ENCODE data around the gene MYO10.
"Not testable (repeated sequence)": the region's sequence is repeated elsewhere in the genome, so short reads cannot be mapped to it uniquely, and the experiment has no call there.

Gene MYO10

DNA sequence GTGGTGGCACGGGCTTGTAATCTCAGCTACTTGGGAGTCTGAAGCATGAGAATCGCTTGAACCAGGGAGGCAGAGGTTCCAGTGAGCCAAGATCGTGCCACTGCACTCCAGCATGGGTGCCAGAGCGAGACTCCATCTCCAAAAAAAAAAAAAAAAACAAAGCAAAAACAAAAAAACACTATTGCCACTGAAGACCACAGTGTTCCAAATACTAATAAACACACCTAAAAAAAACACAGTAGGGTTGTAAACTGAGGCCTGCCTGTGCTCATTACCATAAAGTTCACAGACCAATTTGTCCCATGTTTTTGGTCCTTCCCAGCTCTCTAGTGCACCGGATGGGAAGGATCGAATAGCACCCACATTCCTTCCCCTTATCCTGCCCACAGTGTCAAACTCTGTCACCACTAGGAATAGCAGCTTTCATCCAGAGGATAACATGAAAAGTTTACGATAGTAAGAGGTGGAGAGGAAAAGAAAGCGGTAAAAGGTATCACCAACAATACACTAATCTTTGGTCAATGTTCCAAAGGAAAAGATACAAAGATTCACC lies 49.2 kb downstream of the MYO10 start:
- no peak for DNase-seq (ENCODE audit: low read depth)

DNA sequence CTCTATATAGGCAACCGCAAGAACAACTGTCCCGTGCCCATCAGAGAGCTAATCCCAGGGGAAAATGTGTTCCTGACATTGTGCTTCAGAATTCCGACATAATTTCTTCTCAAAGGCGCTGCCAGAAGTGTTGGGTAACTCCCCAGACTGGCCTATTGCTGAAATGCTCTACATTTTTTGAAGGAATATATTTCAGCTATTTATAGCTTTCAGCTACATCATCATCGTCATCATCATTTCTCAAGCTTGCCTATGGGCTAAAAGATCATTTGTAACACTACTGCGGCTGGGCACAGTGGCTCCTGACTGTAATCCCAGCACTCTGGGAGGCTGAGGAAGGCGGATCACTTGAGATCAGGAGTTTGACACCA lies 49.7 kb downstream of the MYO10 start:
- no peak for DNase-seq (ENCODE audit: low read depth)

DNA sequence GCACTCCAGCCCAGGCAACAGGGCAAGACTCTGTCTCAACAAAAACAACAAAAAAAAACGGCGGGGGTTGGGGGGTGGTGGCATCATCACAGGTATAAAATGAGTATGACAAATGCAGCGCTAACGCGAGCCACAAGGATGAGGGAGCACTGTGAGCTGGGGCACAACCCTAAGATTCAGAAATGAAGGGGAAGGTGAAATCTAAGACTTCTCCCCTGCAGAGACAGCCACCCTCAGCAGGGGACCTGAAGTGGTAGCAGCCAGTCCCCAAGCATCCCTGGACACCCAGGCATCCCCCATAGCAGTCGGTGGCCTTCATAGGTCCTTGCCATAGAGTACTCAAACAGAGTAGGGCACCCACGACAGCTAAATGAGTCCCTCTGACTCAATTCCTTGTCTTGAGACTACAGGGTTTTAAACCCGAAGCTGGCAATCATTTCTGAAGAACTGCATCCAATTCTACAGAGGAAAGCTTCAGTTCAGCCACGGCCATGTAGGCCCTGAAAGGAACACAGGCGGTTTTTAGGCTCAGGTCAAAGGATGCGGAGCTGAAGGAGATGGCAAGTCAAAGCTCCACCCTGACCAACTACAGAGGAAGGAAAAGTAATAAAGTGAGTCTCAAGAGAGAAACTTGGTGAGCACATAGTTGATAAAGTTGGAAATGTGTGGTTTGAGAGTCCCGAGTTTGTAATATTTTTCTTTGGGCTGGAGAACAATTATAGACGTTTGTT lies 50.3 kb downstream of the MYO10 start:
- DNase-seq (ENCODE audit: low read depth), result no peak

DNA sequence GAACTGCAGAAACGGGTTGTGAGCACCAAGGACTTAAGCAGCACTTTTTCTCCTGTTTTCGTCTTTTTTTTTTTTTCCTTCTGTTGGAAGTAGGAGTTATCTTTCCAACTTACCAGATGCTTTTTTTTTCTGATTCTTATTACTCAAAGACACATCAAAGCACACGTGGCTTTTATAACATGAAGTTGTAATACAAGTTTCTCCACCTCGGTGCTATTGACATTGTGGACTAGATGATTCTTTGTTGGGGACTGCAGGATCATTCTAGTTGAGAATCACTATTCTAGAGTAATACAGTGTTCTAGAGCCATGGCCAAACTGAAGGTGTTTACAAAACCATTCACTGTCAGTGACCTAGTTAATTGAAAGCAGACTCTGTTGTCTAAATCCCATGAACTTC lies 51.5 kb downstream of the MYO10 start:
- DNase-seq (ENCODE audit: low read depth), result no peak

DNA sequence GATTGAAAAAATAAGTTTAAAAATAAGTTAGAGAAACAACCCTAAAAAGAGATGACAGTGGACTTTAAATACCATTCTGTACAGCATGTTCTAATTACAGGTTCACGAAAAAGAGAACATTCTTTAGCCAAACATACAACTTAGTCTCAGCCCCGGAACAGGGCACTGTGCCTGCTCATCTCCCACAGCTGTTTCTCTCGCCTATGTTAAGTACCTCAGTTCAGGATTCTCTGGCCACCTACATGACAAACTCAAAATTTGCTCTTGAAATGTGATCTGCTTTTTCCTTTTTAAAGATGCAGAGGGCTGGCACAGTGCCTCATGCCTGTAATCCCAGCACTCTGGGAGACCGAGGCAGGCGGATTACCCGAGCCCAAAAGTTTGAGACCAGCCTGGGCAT lies 52.3 kb downstream of the MYO10 start:
- no peak for DNase-seq (ENCODE audit: low read depth)

DNA sequence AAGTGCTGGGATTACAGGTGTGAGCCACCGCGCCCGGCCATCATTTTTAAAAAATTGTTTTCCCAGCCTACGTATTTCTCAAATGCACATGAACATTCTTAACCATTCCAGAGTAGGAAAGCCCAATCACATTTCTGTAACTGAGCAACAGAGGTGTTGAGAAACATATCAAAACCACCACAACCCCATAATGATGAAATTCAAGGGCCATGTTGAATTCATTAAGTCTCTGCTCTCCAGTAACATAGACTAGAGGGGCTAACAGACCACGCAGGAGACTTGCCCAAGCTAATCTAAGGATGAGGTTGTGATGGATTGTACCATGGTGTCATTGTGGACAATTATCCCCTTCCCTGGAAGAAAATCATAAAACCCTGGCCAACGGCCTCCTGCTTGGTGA lies 52.9 kb downstream of the MYO10 start:
- no peak for DNase-seq (ENCODE audit: low read depth)

DNA sequence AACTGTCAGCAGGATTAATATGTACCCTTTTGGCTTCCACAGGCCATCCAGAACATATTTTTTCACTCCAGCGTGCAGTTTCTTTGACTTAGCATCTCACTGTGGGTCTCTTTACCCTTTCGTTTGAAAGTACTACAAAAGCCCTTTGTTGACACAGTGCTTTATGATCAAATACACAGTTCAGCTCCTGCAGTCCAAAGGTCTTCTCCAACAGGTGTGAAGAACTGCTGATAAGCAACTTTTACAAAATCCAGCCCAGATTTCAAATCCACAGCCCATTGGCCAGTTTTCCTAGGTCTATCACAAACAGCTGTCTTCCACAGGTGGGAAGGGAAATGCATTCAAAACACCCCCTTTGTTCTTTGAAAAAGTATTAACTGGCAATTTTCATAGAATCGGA lies 54.8 kb downstream of the MYO10 start:
- DNase-seq (ENCODE audit: low read depth), result no peak

DNA sequence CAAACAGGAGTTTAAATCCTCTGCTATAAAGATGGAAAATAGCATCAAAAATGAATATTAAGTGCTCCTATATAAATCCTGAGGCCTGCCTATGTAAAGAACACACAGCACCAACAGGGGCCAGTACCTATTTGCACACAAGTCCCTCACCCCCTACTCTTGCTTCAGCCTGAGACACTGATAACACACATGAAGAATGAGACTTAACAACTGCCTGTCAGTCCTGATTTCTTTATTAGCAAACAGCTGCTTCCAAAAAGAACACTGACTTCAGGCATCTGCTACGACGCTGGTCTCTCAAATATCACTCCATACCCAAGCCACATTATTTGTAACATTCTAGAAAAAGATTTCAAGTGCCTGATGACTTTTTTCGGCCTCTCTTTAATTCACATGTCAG lies 55.5 kb downstream of the MYO10 start:
- DNase-seq (ENCODE audit: low read depth), result no peak

DNA sequence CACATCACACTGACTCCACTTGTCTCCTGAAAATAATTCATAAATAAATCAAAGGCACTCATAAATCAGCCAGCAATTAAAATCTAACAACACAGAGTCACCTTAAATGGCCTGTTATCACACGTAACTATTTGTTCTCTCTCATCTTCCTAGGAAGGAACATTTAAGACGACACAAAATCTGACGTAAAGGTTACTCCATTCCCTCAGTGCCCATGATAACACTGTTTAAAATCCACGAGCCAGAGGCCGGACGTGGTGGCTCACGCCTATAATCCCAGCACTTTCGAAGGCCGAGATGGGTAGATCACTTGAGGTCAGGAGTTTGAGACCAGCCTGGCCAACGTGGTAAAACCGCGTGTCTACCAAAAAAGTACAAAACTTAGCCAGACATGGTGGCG lies 56.4 kb downstream of the MYO10 start:
- no peak for DNase-seq (ENCODE audit: low read depth)

DNA sequence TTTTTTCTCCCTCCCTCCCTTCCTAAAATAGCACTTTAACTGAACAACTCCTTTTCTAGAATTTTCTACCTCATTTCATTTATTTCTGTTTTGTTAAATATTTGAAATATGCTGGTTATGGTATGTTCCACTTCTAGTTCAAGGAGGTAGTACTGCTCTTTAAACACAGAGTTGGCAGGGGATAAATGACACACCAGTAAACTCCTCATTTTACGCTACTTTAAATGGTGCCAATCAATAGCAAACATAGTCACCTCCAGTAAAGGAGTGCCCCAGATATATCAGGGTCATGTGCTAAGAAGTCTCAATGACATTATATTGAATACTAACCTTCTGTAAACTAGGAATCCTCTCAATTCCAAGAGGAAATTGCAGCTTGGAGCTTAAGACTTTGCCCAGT lies 56.9 kb downstream of the MYO10 start:
- DNase-seq (ENCODE audit: low read depth), result no peak

DNA sequence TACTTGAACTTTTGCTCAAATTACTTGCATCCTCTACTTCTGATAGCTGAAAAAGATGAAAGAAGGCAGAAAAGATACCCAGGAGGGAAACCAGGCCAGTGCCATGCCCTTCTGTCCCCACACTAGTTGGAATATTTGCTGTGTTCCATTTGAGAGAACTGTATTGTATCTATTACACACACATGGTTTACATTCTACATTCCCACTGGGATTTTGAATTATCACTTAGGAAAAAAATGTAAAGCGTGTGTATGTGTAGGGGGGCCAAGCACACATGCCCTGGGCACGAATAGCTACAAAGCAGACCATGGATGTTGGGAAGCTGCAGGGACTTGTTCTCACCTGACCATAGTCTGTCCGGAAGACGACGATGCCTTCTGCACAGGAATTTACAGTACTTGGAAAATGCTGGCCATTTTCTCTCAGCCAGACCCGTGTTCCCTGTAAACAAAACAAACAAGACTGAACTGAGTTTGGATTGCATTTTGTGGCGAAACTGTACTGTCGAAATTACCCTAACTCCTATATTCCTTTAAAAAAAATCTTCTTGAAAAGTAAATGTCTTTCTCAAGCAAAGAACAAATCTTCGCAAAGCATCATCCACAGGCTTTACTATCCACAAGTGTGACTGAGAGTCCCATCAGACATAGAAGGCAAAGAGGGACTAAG lies 58.7 kb downstream of the MYO10 start:
- no peak for DNase-seq (ENCODE audit: low read depth)

DNA sequence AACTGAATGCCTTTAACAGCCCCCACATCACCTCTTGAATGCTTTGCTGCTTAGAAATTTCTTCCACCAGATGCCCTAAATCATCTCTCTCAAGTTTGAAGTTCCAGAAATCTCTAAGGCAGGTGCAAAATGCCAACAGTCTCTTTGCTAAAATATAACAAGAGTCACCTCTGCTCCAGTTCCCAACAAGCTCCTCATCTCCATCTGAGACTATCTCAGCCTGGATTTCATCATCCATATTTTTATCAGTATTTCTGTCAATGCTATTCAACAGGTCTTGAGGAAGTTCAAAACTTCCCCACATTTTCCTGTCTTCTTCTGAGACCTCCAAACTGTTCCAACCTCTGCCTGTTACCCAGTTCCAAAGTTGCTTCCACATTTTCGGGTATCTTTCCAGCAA lies 61.7 kb downstream of the MYO10 start:
- DNase-seq (ENCODE audit: low read depth), result not testable (repeated sequence)

DNA sequence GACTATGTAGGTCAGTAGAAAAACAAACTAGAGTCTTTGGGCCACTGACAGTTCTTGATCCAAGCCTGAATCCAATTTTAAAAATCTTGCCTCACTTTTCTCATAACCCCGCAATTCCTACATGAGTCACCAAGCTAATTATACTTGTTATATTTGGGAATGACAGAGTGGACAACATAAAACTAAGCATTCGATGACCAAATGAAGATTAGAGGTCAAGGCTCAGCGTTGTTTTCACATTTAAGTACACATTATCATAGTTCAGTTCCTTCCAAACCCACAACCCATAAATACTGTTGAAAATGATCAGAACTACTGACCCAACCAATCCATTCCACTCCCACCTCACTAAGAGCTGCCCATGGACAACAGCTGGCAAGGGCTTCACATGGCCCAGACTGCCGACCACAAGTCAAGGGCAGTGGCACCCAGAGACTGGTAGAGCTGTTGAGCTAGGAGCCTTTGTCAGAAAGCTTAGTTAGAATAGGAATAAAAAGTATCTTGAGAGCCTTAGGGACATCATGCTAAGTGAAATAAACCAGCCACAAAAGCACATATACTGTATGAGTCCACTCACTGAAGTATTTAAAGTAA lies 64.2 kb downstream of the MYO10 start:
- DNase-seq (ENCODE audit: low read depth), result no peak

DNA sequence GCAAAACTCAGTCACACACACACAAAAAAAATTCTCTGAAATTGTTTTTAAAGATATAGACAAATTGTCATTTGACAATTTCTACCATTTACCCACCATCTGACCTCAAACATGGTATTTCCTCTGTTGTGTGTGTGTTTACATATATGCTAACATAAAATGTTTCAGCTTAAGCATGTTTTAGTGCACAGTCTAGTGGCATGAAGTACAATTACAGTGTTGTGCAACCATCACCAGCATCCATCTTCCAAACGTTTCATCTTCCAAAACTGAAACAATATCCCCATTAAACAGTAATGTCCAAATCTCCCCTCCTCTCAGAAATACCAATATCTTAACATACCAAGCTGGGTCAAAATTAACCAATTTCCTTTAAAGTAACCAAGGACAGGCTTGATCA lies 65.2 kb downstream of the MYO10 start:
- no peak for DNase-seq (ENCODE audit: low read depth)

DNA sequence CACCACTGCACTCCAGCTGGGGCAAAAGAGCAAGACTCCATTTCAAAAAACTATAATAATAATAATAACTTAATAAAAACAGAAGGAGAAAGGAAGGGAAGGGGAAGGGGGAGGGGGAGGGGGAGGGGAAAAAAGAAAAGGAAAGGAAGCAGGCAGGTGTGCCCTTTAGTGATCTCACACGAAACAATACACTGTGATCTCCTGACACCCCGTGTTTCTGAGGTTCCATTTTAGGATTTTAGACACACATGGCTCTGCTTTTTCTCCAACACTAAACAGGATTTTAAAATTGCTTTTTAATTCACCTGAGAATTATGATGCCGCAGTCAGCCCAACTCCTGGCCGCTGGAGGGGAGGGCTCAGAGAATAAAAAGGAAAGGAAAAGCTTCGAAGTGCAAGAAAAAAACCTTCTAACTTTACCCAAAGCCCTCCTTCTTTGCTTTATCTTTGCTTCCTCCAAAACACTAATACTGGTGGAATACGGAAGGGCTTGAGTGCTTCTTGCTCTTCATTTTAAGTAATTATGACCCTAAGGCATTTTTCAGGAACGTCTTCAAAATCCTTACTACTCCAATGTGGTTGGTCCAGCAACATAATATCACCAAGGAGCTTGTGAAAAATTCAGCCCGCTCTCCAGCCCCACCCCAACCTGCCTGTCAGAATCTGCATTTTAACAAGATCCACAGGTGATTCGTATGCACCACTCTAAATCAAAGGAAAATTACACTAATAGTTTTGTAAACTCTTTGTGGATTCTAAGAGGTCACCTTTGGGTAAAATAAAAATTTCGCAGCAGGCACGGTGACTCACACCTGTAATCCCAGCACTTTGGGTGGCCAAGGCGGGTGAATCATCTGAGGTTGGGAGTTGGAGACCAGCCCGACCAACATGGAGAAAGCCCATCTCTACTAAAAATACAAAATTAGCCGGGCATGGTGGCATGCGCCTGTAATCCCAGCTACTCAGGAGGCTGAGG lies 66.0 kb downstream of the MYO10 start:
- DNase-seq (ENCODE audit: low read depth), result no peak

DNA sequence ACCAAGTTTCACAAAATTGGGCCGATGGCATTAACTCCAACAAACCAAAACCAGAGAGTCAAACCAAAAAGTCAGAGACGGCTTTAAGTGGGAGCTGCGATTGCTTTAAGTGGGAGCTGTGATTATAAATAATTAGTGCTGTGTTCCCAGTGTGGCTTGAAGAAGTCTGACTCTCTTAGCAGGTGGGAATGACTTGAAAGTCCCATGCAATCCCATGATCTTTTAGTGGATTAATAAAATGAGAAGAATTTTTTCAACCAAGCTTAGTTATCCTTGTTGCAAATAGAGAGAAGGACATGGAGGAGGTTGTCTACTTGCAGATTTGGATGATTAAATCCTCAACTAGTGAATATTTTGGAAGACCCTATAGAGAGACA lies 68.5 kb downstream of the MYO10 start:
- no peak for DNase-seq (ENCODE audit: low read depth)

DNA sequence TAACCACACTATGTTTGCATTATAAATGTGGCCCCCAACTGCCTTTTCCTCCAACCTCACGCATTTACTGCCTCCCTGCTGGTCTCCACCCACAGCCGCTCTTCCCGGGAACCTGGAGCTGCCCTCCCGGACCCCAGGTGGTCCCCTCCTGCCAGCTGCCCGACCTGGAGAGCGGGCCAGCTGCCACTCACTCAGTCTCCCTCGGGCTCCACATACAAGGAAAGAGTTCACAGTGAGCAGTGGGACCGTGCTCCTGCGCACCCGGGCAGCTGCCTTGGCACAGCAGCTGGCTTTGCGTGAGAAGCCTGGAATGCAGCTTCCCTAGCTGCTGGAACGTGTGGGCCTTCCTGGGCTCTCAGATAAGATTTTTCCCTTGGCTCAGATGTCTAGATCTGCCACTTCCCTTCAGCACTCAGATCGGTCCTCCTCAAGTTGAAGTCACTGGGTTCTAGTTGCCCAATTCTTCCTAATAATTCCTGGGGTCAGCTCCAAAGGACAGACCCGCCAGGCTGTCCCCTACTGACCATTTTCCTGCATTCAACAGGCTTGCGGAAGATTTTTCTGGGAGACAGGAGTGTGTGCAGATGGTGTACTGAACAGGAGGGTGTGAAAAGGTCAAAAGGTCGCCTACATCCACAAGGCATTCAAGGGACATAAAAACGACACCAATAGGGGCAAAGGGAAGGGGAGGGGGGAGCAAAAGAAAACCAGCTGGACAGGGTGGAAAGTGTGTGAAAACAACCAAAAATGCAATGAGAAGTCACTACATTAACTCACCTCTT lies 69.1 kb downstream of the MYO10 start:
- DNase-seq (ENCODE audit: low read depth), result no peak

DNA sequence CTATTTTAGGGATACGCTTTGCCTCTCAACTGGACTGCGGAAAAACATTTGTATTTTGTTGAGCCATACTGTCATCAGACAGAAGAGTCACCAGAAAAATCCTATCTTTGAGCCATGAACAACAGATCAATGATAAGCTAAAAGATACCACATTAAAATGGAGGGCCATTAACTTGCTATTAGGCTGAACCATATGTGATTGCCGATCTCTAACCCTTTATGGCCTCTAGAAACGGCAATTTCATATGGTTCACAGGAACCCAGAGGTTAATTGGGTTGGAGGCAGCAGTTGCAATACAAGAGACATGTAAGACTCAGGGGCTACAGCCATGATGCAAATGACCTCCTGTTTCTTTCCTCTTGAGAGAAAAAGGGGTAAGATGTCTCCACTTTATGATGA lies 69.8 kb downstream of the MYO10 start:
- DNase-seq (ENCODE audit: low read depth), result no peak

DNA sequence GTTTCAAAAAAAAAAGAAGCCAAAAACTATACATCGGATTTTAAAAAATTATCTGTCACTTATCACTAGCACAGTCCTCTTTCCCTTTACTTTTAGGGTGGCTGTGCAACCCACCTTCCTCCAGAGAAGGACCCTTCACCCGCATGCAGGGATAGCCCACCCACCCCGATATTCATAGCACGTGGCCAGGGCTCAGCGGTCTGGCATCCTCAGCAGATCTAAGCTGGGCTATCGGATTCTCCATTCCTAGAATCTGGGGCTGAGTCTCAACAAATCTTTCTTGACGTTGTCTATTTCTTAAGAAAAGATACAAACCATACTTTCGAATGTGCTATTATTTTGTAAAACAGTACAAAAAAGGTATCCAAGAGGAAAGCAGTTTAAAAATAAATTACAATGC lies 70.9 kb downstream of the MYO10 start:
- DNase-seq (ENCODE audit: low read depth), result no peak

DNA sequence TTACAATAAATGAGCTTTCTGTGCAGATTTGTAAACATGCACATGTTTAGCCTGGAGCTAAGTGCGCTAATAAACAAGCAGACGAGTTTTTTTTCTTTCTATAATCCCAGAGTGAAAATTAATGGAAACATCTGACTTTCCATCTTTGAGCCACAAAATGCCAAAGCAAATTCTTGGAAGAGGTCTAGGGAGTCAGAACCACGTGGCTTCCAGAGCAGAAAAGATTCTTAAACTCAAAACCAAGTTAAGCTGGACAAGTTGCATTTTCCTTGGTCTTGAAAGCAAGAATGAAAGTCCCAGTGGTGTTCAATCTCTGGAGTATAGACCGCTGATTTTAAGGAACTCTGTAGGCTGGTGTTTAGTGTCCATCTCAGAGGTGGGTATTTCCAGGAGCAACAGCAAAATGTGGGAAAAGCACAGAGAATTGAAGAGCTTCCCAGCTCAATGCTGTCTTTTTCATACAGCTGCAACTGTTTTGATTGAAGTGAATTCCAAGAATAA lies 71.4 kb downstream of the MYO10 start:
- no peak for DNase-seq (ENCODE audit: low read depth)

DNA sequence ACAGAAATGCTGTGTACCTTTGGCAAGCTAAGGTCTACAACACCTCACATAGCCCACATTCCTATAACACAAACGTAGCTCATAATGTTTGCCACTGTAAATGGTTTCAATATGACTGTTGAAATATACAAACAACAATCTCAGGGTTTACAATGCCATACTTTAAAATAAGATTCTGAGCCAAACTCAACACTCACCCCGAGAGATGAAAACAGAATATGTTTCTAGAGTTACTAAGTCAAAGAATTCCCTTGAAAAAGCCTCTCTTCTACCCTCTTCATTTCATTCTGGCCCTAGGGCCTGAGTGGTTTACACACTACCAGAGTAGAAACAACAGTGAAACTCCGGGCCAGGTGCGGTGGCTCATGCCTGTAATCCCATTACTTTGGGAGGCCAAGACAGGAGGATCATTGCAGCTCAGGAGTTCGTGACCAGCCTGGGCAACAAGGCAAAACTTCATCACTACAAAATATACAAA lies 72.6 kb downstream of the MYO10 start:
- no peak for DNase-seq (ENCODE audit: low read depth)

Measured in stimulated activated CD4-positive, alpha-beta T cell treated with anti-CD3 and anti-CD28 coated beads, Interleukin-2, amount 100 ng/mL, for 4 hours (primary cell).